ENCODE measurements around the gene SMARCA4. TPM values are rescaled to one million over a fixed set of nuclear protein-coding genes. Genes with fewer than 3 reads are reported as not detected.
A peak's percentile ranks its signal among the peaks of the same experiment; 100 is the strongest.
"Not testable (repeated sequence)": the region's sequence is repeated elsewhere in the genome, so short reads cannot be mapped to it uniquely, and the experiment has no call there.

SMARCA4 gene
- total RNA-seq, 2 donors from 2014 or later: 43.5 to 53.6 TPM

- ATAC-seq: peak in 1 of 2 donors; percentile 85
- intact Hi-C loops (cut with DNase I): no loop called here
- DNase-seq: no peak
Observed at GRCh38 chr19:11102944-11103343, 142.1 kb downstream of the SMARCA4 start.

- intact Hi-C loops (cut with DNase I); DNase-seq: not testable (repeated sequence)
- ATAC-seq: peak in 1 of 2 donors; percentile 7
Observed at GRCh38 chr19:11103667-11104066, 142.8 kb downstream of the SMARCA4 start.

GRCh38 chr19:11105014-11105636 is 144.3 kb downstream of the SMARCA4 start:
- DNase-seq: no peak
- peak in 1 of 2 donors; percentile 15 for ATAC-seq
- intact Hi-C loops (cut with DNase I): no loop called here

- DNase-seq: peak; percentile 65
- peak in 1 of 2 donors; percentile 71 for ATAC-seq
- intact Hi-C loops (cut with DNase I): no loop called here
Observed at GRCh38 chr19:11106477-11106876, 145.6 kb downstream of the SMARCA4 start.

GRCh38 chr19:11108746-11109145 is 147.9 kb downstream of the SMARCA4 start:
- intact Hi-C loops (cut with DNase I): no loop called here
- no peak for ATAC-seq
- DNase-seq: no peak

GRCh38 chr19:11111117-11111770 is 150.4 kb downstream of the SMARCA4 start:
- ATAC-seq (no peak), DNase-seq (no peak)
- intact Hi-C loops (cut with DNase I): no loop called here

- intact Hi-C loops (cut with DNase I): no loop called here
- ATAC-seq: no peak
- DNase-seq: no peak
Observed at GRCh38 chr19:11111771-11112144, 150.9 kb downstream of the SMARCA4 start.

Other genes with a start within 250 kb of the SMARCA4 start
- 100 to 1,000 TPM; 125 to 186 TPM for gene DNM2, start 243.0 kb upstream of the SMARCA4 start, total RNA-seq
- 10 to 100 TPM; 27.2 to 28.5 TPM for gene TMED1, start 124.8 kb upstream of the SMARCA4 start, total RNA-seq
- 1 to 10 TPM; 1.1 to 1.2 TPM for gene C19orf38, start 112.6 kb upstream of the SMARCA4 start, total RNA-seq
- 10 to 100 TPM; 31.9 to 32.4 TPM for gene CARM1, start 89.5 kb upstream of the SMARCA4 start, total RNA-seq
- 10 to 100 TPM; 26.5 to 31.8 TPM for gene YIPF2, start 32.4 kb upstream of the SMARCA4 start, total RNA-seq
- 10 to 100 TPM; 12.7 to 15.1 TPM for gene TIMM29, start 32.2 kb upstream of the SMARCA4 start, total RNA-seq
- 10 to 100 TPM; 24.4 to 80.0 TPM for gene LDLR, start 128.4 kb downstream of the SMARCA4 start, total RNA-seq
- gene SPC24, start 194.8 kb downstream of the SMARCA4 start, total RNA-seq: 1 to 10 TPM; 3.4 to 3.9 TPM
- gene KANK2, start 236.5 kb downstream of the SMARCA4 start, total RNA-seq: 100 to 1,000 TPM; 238 to 255 TPM